ENCODE results near the gene BOD1L1. TPM values are rescaled to one million over a fixed set of nuclear protein-coding genes. Genes with fewer than 3 reads are reported as not detected.

The BOD1L1 gene
- total RNA-seq, 1 experiment from 2014 or later = 18.1 TPM

- no peak for TF ChIP-seq POLR2AphosphoS5 (IDR thresholded peaks at IDR 0.05; ENCODE audit: low read depth, low read length)
- no peak for TF ChIP-seq CTCF (IDR thresholded peaks at IDR 0.05)
- no peak for TF ChIP-seq TCF7L2 (IDR thresholded peaks at IDR 0.05; ENCODE audit: low read depth, low read length)
- TF ChIP-seq REST (IDR thresholded peaks at IDR 0.05; ENCODE audit: insufficient read depth in 1 of 2, low read depth in 2 of 2, low read length in 1 of 2) = no peak
- no peak for TF ChIP-seq SIN3A (IDR thresholded peaks at IDR 0.05; ENCODE audit: borderline replicate concordance, insufficient read depth, low read depth, low read length)
- CTCF ChIA-PET = no interaction called here
- in situ Hi-C loops (cut with HindIII; ENCODE audit: low pct_unique_long_range_greater_than_20kb, low sequenced_read_pairs) (no loop called here), intact Hi-C loops (cut with micrococcal nuclease; ENCODE audit: unreplicated experiment) (no loop called here)
- no peaks in the 10 kb centered on the region for H3K27me3 ChIP-seq (ENCODE audit: control insufficient read depth, insufficient read depth, low read length)
- no peak for DNase-seq (ENCODE audit: low read depth, low spot score)
- no peaks in the 10 kb centered on the region for H3K4me1 ChIP-seq (ENCODE audit: control insufficient read depth, insufficient read depth, low read length)
- no peak for ATAC-seq
- H3K36me3 ChIP-seq (ENCODE audit: control insufficient read depth, insufficient read depth, low read length) = peaks cover 12% of the 10 kb centered on the region; the same call in 1 of the 2 replicates
- POLR2A ChIA-PET = no interaction called here
- H3K9me3 ChIP-seq (ENCODE audit: control insufficient read depth, insufficient read depth, low read depth, low read length) = no peaks in the 10 kb centered on the region
- H3K27ac ChIP-seq (ENCODE audit: low read length) = no peak overlapping the region
- BruUV-seq (replicated peaks) = no TSS peak
- no peak overlapping the region for H3K4me3 ChIP-seq (ENCODE audit: low read depth in 2 of 2, low read length in 2 of 2)
Measured at GRCh38 chr4:13605330-13605729, 22.2 kb downstream of the BOD1L1 start.

- CTCF ChIA-PET = no interaction called here
- ATAC-seq = no peak
Measured at GRCh38 chr4:13601848-13602247, 25.7 kb downstream of the BOD1L1 start.

More at GRCh38 chr4:13601848-13602247, 25.7 kb downstream of the BOD1L1 start:
- in situ Hi-C loops (cut with HindIII; ENCODE audit: low pct_unique_long_range_greater_than_20kb, low sequenced_read_pairs) (no loop called here), intact Hi-C loops (cut with micrococcal nuclease; ENCODE audit: unreplicated experiment) (no loop called here)
- POLR2A ChIA-PET = no interaction called here
- H3K4me3 ChIP-seq (ENCODE audit: low read depth in 2 of 2, low read length in 2 of 2) = no peak overlapping the region
- H3K36me3 ChIP-seq (ENCODE audit: control insufficient read depth, insufficient read depth, low read length) = peaks cover 6% of the 10 kb centered on the region; the same call in 1 of the 2 replicates
- no peaks in the 10 kb centered on the region for H3K9me3 ChIP-seq (ENCODE audit: control insufficient read depth, insufficient read depth, low read depth, low read length)
- no peak for DNase-seq (ENCODE audit: low read depth, low spot score)
- H3K27me3 ChIP-seq (ENCODE audit: control insufficient read depth, insufficient read depth, low read length) = no peaks in the 10 kb centered on the region
- TF ChIP-seq SIN3A (IDR thresholded peaks at IDR 0.05; ENCODE audit: borderline replicate concordance, insufficient read depth, low read depth, low read length) (no peak), CTCF (IDR thresholded peaks at IDR 0.05) (no peak), REST (IDR thresholded peaks at IDR 0.05; ENCODE audit: insufficient read depth in 1 of 2, low read depth in 2 of 2, low read length in 1 of 2) (no peak), POLR2AphosphoS5 (IDR thresholded peaks at IDR 0.05; ENCODE audit: low read depth, low read length) (no peak), TCF7L2 (IDR thresholded peaks at IDR 0.05; ENCODE audit: low read depth, low read length) (no peak)
- BruUV-seq (replicated peaks) = no TSS peak
- H3K27ac ChIP-seq (ENCODE audit: low read length) = no peak overlapping the region
- H3K4me1 ChIP-seq (ENCODE audit: control insufficient read depth, insufficient read depth, low read length) = no peaks in the 10 kb centered on the region
